Osteocyte (in vitro differentiated cells): ENCODE results near the gene KAT6B. TPM values are rescaled to one million over a fixed set of nuclear protein-coding genes. Genes with fewer than 3 reads are reported as not detected.

Source experiments
- DNase-seq: peaks from one replicate; pipeline ENCODE4 v3.0.0; 2021; ENCODE audit warnings: mixed read lengths; ENCODE audit not compliant: unreplicated experiment; ENCODE audit errors: extremely low spot score
- H3K27ac Mint-ChIP-seq: one replicate; pipeline ENCODE4 v1.8.0; 2021; ENCODE audit warnings: mild to moderate bottlenecking, mixed read lengths; ENCODE audit not compliant: unreplicated experiment
- H3K27me3 Mint-ChIP-seq: one replicate; pipeline ENCODE4 v1.8.0; 2021; ENCODE audit warnings: mixed read lengths; ENCODE audit not compliant: unreplicated experiment
- H3K36me3 Mint-ChIP-seq: one replicate; pipeline ENCODE4 v1.8.0; 2021; ENCODE audit warnings: mixed read lengths; ENCODE audit not compliant: unreplicated experiment
- H3K4me1 Mint-ChIP-seq: one replicate; pipeline ENCODE4 v1.8.0; 2021; ENCODE audit warnings: mixed read lengths; ENCODE audit not compliant: unreplicated experiment
- H3K4me3 Mint-ChIP-seq: one replicate; pipeline ENCODE4 v1.8.0; 2021; ENCODE audit warnings: mild to moderate bottlenecking, moderate library complexity, mixed read lengths; ENCODE audit not compliant: unreplicated experiment
- H3K9me3 Mint-ChIP-seq: one replicate; pipeline ENCODE4 v1.8.0; 2021; ENCODE audit warnings: mixed read lengths; ENCODE audit not compliant: unreplicated experiment
- CTCF ChIP-seq: fragments of 200-600 bp; sonication (generic); IDR thresholded peaks from 2 replicates; pipeline ENCODE4 v1.5.0; 2021; ENCODE audit warnings: antibody characterized with exemption, mild to moderate bottlenecking, moderate library complexity
- total RNA-seq: library from RNA; stranded (reverse); gene quantifications from 2 replicates; pipeline ENCODE4 v1.2.1, GENCODE V29; 2021

The KAT6B gene
- total RNA-seq, 1 donor from 2014 or later: 28.2 TPM

DNA sequence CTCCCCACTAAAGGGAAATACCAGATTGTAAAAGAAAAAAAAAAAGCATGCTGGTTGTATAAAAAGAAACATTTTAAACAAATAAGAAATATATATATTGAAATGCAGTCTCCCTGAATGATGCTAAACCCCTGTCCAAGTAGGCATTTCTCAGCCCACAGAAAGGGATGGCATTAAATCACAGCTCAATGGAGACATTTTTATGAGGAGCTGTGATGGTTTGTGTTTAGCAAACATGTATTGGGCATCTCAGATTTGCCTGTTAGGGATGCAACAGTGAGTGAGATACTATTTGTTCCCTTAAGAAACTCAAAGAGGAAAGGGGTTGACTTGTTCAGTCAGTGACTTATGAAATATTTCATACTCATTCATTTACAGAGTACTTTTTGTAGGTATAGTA is 51.5 kb downstream of the KAT6B start:
- Mint-ChIP-seq H3K36me3 (peaks cover 4% of the 10 kb centered on the region), H3K27ac (no peak overlapping the region), H3K4me3 (no peak overlapping the region), H3K4me1 (peaks cover 21% of the 10 kb centered on the region), H3K27me3 (no peaks in the 10 kb centered on the region), H3K9me3 (no peaks in the 10 kb centered on the region)
- DNase-seq: no peak
- TF ChIP-seq CTCF: no peak

GRCh38 chr10:74880041-74880440 is 53.6 kb downstream of the KAT6B start:
- Mint-ChIP-seq H3K9me3 (no peaks in the 10 kb centered on the region), H3K4me3 (no peak overlapping the region), H3K27me3 (no peaks in the 10 kb centered on the region), H3K36me3 (peaks cover 4% of the 10 kb centered on the region), H3K4me1 (peaks cover 21% of the 10 kb centered on the region), H3K27ac (no peak overlapping the region)
- no peak for TF ChIP-seq CTCF
- DNase-seq: no peak

DNA sequence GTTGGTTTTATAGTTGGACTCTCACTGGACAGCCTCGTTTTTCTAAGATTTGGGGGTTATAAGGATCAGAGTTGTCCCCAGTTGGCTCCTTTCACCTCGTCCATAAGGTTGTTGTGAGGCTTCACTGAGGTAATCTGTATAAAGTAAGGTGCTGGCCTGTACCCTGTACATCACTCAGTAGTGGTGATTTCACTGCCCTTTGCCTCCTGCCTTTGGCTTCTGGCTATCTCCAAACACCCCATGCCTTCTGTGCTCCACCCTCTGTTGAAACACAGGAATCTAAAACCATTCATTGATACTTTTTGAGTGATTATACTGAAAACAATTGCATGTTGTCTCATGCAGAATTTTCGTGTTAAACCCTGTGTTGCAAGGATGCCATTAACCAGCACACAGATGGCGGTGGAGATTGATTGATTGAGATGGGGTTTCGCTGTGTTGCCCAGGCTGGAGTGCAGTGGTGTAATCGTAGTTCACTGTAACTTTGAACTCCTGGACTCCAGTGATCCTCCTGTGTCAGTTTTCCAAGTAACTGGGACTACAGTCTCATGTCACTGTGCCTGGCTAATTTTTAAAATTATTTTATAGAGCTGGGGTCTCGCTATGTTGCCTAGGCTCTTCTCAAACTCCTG is 55.0 kb downstream of the KAT6B start:
- no peak for DNase-seq
- Mint-ChIP-seq H3K27ac (no peak overlapping the region), H3K27me3 (no peaks in the 10 kb centered on the region), H3K9me3 (no peaks in the 10 kb centered on the region), H3K4me3 (no peak overlapping the region), H3K4me1 (peaks cover 12% of the 10 kb centered on the region), H3K36me3 (peaks cover 2% of the 10 kb centered on the region)
- TF ChIP-seq CTCF: no peak

GRCh38 chr10:74882427-74882826 is 56.0 kb downstream of the KAT6B start:
- DNase-seq: no peak
- Mint-ChIP-seq H3K27me3 (no peaks in the 10 kb centered on the region), H3K27ac (no peak overlapping the region), H3K9me3 (no peaks in the 10 kb centered on the region), H3K4me1 (peaks cover 12% of the 10 kb centered on the region), H3K4me3 (no peak overlapping the region), H3K36me3 (peaks cover 2% of the 10 kb centered on the region)
- TF ChIP-seq CTCF: no peak

GRCh38 chr10:74882831-74883230 is 56.4 kb downstream of the KAT6B start:
- peaks cover 12% of the 10 kb centered on the region for H3K4me1 Mint-ChIP-seq
- H3K9me3 Mint-ChIP-seq: no peaks in the 10 kb centered on the region
- no peak for TF ChIP-seq CTCF
- no peak overlapping the region for H3K27ac Mint-ChIP-seq
- no peak for DNase-seq
- H3K4me3 Mint-ChIP-seq: no peak overlapping the region
- no peaks in the 10 kb centered on the region for H3K27me3 Mint-ChIP-seq
- H3K36me3 Mint-ChIP-seq: peaks cover 2% of the 10 kb centered on the region
